Thyroid gland (tissue), 4 donors: ENCODE results near the gene ATP6AP1. TPM values are rescaled to one million over a fixed set of nuclear protein-coding genes. Genes with fewer than 3 reads are reported as not detected.

Experiments
- DNase-seq, 2 donors: peaks; one replicate each; pipeline ENCODE4 v3.0.0-alpha.2; 2019
- H3K27ac ChIP-seq, 3 donors: fragments of 200-600 bp; sonication (generic); 1 replicate in 2 of 3; 2 replicates in 1 of 3; pipeline ENCODE4 v1.5.1; 2016 to 2019; ENCODE audit warnings: mild to moderate bottlenecking in 1 of 3, moderate library complexity in 1 of 3
- H3K27me3 ChIP-seq: fragments of 200-600 bp; sonication (generic); one replicate; pipeline ENCODE4 v1.5.1; 2019
- H3K36me3 ChIP-seq, 2 donors: fragments of 200-600 bp; sonication (generic); one replicate each; pipeline ENCODE4 v1.5.1; 2016 to 2019
- H3K4me1 ChIP-seq, 2 donors: fragments of 200-600 bp; sonication (generic); one replicate each; pipeline ENCODE4 v1.5.1; 2017 to 2019
- H3K4me3 ChIP-seq, 3 donors: fragments of 200-600 bp; sonication (generic); replicated peaks in 1 of 3; 1 replicate in 2 of 3; 2 replicates in 1 of 3; pipeline ENCODE4 v1.5.1; 2016; ENCODE audit warnings: mild to moderate bottlenecking in 1 of 3
- H3K9me3 ChIP-seq: fragments of 200-600 bp; sonication (generic); one replicate; pipeline ENCODE4 v1.5.1; 2017
- CTCF ChIP-seq, 6 experiments: fragments of 200-600 bp in 3 of 6; fragments of 450-650 bp in 3 of 6; sonication (generic) in 3 of 6; IDR thresholded peaks; one replicate each; pipeline ENCODE4 v1.5.1; 2016 to 2019; ENCODE audit warnings: antibody characterized with exemption in 6 of 6, mild to moderate bottlenecking in 2 of 6, inconsistent platforms in 1 of 6, moderate library complexity in 1 of 6
- POLR2A ChIP-seq, 2 donors: fragments of 450-650 bp; IDR thresholded peaks; one replicate each; pipeline ENCODE4 v1.6.1; 2017; ENCODE audit warnings: antibody characterized with exemption in 2 of 2, mild to moderate bottlenecking in 2 of 2, moderate library complexity in 1 of 2
- WGBS, 2 donors: methylation state at CpG; one replicate each; pipeline ENCODE4 v1.1.5; 2017; 5-methylcytosine and 5-hydroxymethylcytosine counted together
- intact Hi-C: fragments of 100-400 bp; cut with DNase I; formaldehyde crosslinking; loops from one replicate; pipeline ENCODE4 v1.15.1; 2023
- total RNA-seq, 4 donors: library from RNA; depleted of rRNA; stranded (reverse); fragments of >200 nt; gene quantifications; one replicate each; pipeline ENCODE4 v1.2.3, GENCODE V29; 2016

Gene ATP6AP1
- total RNA-seq, 4 donors from 2014 or later = 69.0 to 172 (median 84.4) TPM

DNA sequence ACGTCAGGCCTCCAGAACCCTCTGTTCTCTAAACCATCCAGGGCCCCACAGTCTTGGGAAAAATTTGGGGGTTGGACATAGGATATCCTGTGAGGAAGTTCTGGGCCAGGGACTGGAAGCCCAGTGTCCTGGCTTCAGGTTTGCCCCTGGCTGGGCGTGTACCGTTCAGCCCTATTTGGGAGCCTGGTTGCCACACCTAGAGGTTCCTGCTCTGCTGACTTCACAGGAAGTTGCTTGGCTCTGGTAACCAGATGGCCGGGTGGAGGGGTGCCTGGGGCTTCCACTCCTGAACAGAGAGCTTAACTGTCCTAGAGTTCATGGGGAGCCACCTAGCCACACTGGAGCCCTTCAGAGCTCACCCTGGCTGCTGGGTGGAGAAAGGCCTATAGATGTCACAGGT is 16.0 kb upstream of the ATP6AP1 start:
- Histone ChIP-seq H3K36me3 (no peaks in the 10 kb centered on the region), H3K9me3 (no peaks in the 10 kb centered on the region), H3K4me1 (peaks cover 0 to 7% of the 10 kb centered on the region in 2 donors), H3K27ac (peak overlapping the region; percentile 89 to 95 (median 94)), H3K4me3 (peak overlapping the region in 1 of 3 donors; percentile 62), H3K27me3 (no peaks in the 10 kb centered on the region)
- peak in 1 of 2 donors; percentile 11 for DNase-seq
- TF ChIP-seq POLR2A (IDR thresholded peaks at IDR 0.05) (no peak), CTCF (IDR thresholded peaks at IDR 0.05) (no peak)
- intact Hi-C loops = no loop called here
- 33 to 43% methylated on average over 2 to 4 of the region's 4 CpGs for WGBS, 2 donors

DNA sequence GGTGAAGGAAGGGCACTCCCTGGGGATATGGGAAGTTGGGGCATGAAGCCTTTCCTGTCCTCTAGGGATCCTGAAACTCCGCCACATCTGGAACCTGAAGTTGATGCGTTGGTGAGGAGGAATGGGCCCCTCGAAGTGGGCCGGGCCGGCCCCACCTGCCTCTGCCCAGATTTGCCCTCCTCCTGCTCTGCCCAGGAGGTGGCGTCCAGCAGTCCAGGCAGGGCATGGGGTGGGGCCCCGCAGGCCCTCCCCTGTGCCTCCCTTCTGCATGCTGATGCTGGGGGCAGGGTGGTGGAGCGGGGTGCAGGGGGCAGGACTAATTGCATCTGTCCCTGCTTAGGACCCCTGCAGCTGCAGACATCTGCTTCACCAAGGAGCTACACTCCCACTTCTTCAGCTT is 15.3 kb upstream of the ATP6AP1 start:
- no peaks in the 10 kb centered on the region for H3K36me3 ChIP-seq
- no peaks in the 10 kb centered on the region for H3K27me3 ChIP-seq
- intact Hi-C loops = no loop called here
- H3K4me3 ChIP-seq = no peak overlapping the region
- peaks cover 0 to 7% of the 10 kb centered on the region in 2 donors for H3K4me1 ChIP-seq
- no peak for DNase-seq
- 100% methylated on average over 2 of the region's 8 CpGs; no CpG with 5 or more reads in 1 of the 2 donors for whole genome bisulfite sequencing, 2 donors
- TF ChIP-seq CTCF (IDR thresholded peaks at IDR 0.05) = no peak
- no peak for TF ChIP-seq POLR2A (IDR thresholded peaks at IDR 0.05)
- no peak overlapping the region for H3K27ac ChIP-seq
- no peaks in the 10 kb centered on the region for H3K9me3 ChIP-seq

DNA sequence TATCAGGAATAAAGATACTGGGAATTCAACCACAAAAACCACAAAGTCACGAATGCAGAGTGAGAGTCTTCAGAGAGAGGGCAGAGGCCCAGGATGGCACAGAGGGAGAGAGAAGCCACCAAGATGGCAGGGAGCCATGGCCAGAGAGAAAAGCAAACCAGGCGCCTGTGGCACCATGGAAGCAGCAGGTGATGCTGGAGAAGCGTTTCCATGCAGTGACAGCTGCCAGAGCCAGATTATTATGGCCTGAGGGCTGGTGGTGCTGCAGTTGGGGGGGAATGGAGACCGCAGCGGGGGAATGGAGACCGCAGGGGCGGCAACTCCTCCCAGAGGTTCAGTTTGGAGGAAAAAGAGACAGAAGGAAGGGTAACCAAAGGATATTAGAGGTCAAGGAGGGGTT is 11.3 kb upstream of the ATP6AP1 start:
- H3K4me3 ChIP-seq = no peak overlapping the region
- peaks cover 0 to 22% of the 10 kb centered on the region in 2 donors for H3K4me1 ChIP-seq
- no peak for TF ChIP-seq POLR2A (IDR thresholded peaks at IDR 0.05)
- TF ChIP-seq CTCF (IDR thresholded peaks at IDR 0.05) = no peak
- no peak overlapping the region for H3K27ac ChIP-seq
- 94 to 95% methylated on average over 7 of the region's 7 CpGs for WGBS, 2 donors
- no peaks in the 10 kb centered on the region for H3K9me3 ChIP-seq
- H3K27me3 ChIP-seq = no peaks in the 10 kb centered on the region
- no peak for DNase-seq
- intact Hi-C loops = no loop called here
- no peaks in the 10 kb centered on the region for H3K36me3 ChIP-seq

GRCh38 chrX:154419189-154419588 is 9.3 kb upstream of the ATP6AP1 start:
- peaks cover 0 to 16% of the 10 kb centered on the region in 2 donors for H3K4me1 ChIP-seq
- H3K27me3 ChIP-seq = no peaks in the 10 kb centered on the region
- no peaks in the 10 kb centered on the region for H3K9me3 ChIP-seq
- H3K36me3 ChIP-seq = no peaks in the 10 kb centered on the region
- intact Hi-C loops = no loop called here
- no peak overlapping the region for H3K4me3 ChIP-seq
- TF ChIP-seq POLR2A (IDR thresholded peaks at IDR 0.05) = no peak
- TF ChIP-seq CTCF (IDR thresholded peaks at IDR 0.05) = no peak
- DNase-seq = no peak
- H3K27ac ChIP-seq = peak overlapping the region; percentile 33 to 47 (median 42)
- WGBS, 2 donors = 88 to 89% methylated on average over 5 to 6 of the region's 8 CpGs

GRCh38 chrX:154419688-154420401 is 8.6 kb upstream of the ATP6AP1 start:
- no peak overlapping the region for H3K4me3 ChIP-seq
- 51% methylated on average over 7 of the region's 19 CpGs; no CpG with 5 or more reads in 1 of the 2 donors for WGBS, 2 donors
- no peak for TF ChIP-seq POLR2A (IDR thresholded peaks at IDR 0.05)
- TF ChIP-seq CTCF (IDR thresholded peaks at IDR 0.05) = no peak
- DNase-seq = peak; percentile 64 to 66
- H3K36me3 ChIP-seq = no peaks in the 10 kb centered on the region
- intact Hi-C loops = no loop called here
- H3K27me3 ChIP-seq = no peaks in the 10 kb centered on the region
- H3K9me3 ChIP-seq = no peaks in the 10 kb centered on the region
- peaks cover 0 to 16% of the 10 kb centered on the region in 2 donors for H3K4me1 ChIP-seq
- H3K27ac ChIP-seq = peak overlapping the region; percentile 33 to 47 (median 42)
